ENCODE results near the gene SZT2.
"Not testable (repeated sequence)": the region's sequence is repeated elsewhere in the genome, so short reads cannot be mapped to it uniquely, and the experiment has no call there.

The SZT2 gene

DNA sequence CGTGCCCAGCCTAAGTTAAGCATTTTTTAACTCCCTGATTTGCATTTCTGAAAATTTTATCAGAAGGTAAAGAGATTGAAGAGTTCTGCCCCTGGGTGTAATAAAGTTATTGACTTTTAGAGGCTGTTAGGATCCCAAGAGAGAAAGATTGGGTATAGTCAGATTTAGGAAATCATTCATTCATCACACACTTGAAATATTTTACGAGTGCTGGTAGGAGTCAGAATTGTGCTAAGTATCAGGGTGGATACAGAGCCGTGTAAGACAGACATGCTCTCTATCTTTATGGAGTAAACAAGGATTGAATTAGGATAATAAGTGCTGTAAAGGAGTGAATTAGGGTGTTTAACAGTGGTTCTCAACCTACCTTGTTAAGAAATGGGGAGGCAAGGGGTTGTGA is 3.0 kb downstream of the SZT2 start:
- DNase-seq: no peak

DNA sequence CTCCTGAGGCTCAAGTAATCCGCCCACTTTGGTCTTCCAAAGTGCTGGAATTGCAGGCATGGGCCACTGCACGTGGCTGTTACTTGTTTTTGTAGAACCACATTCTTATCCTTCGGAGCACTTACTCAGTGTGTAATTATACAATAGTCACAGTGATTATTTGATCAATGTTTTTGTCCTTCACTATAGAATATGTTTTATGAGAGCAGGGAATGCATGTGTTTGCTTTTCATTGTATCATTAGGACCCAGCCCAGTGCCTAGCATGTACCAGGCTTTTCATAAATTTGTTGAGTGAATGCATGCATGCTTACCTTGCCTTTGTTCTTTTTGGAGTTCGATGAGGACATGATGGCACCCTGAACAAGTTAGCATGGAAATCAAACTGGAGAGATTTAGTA is 5.8 kb downstream of the SZT2 start:
- no peak for DNase-seq

GRCh38 chr1:43396059-43396458 is 6.4 kb downstream of the SZT2 start:
- DNase-seq: no peak

DNA sequence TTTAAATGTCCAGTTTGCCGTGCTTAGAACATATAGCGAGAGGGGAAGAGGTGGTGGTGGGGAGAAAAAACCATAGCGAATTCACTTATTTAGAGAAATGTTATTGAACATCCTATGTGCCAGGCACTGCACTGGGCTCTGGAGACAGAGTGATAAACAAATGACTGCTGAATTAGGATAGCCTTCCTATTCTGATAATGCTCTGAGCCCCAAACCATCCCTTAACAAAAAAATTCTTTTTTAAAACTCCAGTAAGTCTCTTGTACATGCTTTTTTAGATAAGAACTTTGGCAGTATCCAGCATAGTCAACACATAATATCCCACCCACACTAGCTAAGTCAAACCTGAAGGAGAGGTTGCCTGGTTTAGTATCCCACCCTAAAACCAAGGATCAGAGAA is 8.5 kb downstream of the SZT2 start:
- DNase-seq: no peak

GRCh38 chr1:43400441-43400840 is 10.7 kb downstream of the SZT2 start:
- not testable (repeated sequence) for DNase-seq

- no peak for DNase-seq
These were observed 12.6 kb downstream of the SZT2 start for GRCh38 chr1:43402089-43402865.

DNA sequence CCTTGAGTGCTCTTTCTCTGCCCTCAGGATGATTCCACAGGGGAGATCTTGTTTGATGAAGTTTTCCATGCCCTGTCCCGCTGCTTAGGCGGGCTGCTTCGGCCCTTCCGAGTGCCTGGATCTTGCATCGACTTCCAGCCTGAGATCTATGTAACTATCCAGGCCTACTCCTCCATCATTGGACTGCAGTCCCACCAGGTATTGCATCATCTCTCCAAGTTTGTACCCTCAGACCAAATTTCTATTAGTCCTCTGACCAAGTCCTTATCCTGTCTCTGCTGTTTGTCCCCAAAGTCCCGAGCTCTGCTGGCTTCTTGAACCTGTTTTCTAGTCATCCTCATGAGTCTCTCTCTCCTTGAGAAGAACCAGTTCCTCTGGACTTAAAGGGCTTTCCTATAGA is 14.7 kb downstream of the SZT2 start:
- DNase-seq: no peak

DNA sequence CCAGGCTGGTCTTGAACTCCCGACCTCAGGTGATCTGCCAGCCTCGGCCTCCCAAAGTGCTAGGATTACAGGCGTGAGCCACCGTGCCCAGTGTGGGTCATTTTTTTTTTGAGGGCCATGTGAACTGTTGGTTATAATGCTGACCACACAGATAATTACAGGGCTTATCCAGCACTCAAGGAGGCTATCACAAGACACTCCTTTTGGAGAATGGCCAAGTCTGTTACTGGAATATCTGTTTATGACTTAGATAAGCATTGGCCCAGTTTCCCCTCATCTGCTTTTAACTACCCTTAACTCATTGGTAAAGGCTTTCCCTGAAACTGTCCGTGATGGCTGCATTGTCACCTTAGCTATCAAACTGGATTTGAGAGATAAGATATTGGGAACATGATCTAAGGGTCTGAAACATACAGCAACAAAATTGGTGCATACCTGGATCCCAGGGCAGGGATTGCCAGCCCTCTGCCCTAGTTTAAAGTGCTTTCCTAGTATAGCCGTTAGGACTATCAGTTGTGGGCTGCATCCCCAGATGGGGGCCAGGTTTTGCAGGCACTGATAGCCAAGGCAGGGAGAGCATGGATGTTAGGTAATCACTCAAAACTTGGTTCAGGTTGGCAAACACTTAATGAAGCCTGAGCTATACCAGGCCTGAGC is 15.6 kb downstream of the SZT2 start:
- no peak for DNase-seq

DNA sequence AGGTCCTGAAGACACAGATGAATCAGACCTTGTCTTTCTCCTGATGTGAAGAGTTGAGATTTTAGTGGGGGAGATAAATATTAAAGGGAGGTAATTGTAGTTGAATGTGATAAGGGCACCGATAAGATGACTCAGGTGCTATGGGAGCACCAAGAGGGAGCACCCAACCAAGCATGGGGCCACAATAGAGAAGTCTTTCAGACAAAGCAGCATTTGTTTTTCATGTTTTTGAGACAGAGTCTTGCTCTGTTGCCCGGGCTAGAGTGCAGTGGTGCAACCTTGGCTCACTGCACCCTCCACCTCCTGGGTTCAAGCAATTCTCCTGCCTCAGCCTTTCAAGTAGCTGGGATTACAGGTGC is 16.2 kb downstream of the SZT2 start:
- DNase-seq: no peak

GRCh38 chr1:43410571-43410970 is 20.9 kb downstream of the SZT2 start:
- DNase-seq: no peak

- not testable (repeated sequence) for DNase-seq
These were observed 23.7 kb downstream of the SZT2 start for GRCh38 chr1:43413426-43413825.

DNA sequence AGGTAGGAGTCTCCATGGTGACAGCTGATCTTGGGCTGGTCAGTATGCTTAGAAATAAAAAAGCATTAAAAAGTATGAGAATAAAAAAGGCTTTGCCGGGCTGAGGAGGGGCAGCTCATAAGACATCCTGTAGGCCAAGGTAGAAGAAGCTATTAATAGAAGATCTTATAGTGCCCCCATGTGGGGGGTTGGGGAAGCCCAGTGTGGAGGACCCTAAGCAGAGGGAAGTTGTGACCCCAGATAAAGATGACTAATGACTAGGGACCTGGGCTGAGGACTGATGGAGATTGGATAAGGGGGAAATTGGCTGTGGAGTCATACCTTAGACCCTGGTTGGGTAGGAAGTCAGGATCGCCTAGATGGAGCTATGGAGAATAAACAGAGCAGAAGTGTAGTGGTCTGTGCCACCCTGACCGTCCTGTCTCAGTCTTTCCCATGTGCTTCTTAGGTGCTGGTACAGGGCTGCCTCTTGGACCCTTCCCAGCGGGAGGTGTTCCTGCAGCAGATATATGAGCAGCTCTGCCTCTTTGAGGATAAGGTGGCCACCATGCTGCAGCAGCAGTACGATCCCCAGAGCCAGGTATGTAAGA is 25.0 kb downstream of the SZT2 start:
- peak; percentile 43 for DNase-seq

DNA sequence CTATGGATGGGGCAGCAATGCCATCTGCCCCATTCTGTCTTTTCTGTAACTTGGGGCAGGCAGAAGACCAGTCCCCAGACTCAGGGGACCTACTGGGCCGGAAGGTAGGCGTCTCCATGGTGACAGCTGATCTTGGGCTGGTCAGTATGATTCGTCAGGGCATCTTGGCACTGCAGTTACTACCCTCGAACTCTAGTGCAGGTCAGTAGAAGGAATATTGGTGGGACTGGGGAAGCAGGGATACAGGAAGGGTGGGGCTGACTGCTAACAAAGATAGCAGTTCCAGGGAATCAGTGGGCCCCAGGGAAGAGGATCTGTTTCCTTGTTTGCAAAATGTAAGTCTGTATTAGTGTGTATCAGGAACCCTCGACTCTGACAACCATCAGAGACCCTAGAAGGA is 26.2 kb downstream of the SZT2 start:
- no peak for DNase-seq

DNA sequence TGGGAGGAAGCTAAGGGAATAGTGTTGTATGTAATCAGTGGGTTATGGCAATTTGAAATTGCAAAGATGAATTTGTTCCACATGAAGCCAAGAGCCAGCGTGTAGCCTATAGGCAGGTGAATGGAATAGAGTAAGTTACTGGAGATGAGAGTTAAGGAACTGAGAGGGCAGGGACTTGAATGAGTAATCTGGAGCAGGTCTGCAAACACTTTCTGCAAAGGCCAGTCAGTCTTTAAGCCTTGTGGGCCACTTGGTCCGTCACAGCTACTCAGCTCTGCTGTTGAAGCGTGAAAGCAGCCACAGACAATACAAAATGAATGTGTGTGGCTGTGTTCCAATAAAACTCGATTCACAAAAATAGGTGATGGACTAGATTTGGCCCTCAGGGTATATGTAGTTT is 29.2 kb downstream of the SZT2 start:
- DNase-seq: no peak

DNA sequence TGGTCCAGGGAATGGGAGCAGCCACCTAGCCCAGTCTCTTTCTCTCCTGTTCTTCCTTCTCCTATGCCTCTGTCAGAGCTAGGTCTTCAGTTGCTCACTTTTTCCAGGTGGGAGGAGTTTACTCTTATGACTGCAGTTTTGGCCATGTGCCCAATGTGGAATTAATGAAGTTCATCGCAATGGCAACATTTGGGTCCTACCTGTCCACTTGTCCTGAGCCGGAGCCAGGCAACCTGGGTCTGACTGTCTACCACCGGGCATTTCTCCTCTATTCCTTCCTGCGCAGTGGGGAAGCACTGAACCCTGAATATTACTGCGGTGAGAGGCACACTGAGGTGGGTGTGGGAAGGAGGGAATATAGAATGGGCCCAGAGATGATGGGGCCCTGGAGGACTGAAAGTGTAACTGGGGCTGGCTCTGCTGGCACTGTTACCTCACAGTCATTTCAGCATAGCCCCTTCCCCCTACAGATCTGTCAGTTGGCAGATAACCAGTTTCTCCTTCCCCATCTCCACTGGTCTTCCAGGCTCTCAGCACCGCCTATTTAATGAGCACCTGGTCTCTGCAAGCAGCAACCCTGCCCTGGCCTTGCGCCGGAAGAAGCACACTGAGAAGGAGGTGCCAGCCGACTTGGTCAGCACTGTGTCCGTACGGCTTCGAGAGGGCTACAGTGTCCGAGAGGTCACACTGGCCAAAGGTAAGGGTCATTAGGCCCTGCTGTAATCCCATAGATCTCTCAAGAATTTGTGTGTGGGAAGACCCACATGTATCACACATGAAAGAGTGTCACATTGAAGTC is 30.1 kb downstream of the SZT2 start:
- DNase-seq: peak; percentile 9

DNA sequence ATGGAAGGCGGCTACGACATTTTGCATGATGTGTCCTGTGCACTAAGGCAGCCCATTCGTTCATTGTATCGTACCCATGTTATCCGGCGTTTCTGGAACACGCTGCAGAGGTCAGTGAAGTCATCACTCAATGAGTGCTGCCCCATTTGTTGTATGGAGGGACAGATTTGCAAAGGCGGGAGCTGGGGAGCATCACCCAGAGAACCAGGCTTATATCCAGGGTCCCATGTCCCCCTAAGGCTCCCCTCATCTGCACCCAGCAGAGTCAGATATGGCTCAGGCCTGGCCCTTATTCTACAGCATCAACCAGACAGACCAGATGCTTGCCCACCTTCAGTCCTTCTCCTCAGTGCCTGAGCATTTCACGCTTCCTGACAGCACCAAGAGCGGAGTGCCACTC is 31.2 kb downstream of the SZT2 start:
- no peak for DNase-seq

GRCh38 chr1:43421396-43421795 is 31.7 kb downstream of the SZT2 start:
- no peak for DNase-seq

GRCh38 chr1:43421976-43422750 is 32.5 kb downstream of the SZT2 start:
- DNase-seq: no peak

DNA sequence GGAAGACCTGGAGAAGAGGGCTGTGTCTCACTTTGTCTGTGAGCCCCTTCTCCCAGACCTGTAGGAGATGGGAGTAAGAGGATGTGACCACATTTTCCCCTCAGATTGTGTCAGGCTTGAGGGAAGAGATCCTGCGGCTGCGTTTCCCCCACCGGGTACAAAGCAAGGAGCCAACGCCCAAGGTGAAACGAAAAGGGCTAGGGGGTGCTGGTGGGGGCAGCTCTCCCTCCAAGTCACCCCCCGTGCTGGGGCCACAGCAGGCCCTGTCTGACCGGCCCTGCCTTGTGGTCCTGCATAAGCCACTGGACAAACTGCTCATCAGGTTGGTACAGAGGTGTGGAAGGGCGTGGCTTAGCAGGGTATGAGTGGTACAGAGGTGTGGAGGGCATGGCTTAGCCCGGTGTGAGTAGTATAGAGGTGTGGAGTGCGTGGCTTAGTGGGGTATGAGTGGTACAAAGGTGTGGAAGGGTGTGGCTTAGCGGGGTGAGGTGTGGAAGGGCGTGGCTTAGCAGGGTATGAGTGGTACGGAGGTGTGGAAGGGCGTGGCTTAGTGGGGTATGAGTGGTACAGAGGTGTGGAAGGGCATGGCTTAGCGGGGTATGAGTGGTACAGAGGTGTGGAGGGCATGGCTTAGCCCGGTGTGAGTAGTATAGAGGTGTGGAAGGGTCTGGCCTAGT is 33.4 kb downstream of the SZT2 start:
- DNase-seq: no peak

DNA sequence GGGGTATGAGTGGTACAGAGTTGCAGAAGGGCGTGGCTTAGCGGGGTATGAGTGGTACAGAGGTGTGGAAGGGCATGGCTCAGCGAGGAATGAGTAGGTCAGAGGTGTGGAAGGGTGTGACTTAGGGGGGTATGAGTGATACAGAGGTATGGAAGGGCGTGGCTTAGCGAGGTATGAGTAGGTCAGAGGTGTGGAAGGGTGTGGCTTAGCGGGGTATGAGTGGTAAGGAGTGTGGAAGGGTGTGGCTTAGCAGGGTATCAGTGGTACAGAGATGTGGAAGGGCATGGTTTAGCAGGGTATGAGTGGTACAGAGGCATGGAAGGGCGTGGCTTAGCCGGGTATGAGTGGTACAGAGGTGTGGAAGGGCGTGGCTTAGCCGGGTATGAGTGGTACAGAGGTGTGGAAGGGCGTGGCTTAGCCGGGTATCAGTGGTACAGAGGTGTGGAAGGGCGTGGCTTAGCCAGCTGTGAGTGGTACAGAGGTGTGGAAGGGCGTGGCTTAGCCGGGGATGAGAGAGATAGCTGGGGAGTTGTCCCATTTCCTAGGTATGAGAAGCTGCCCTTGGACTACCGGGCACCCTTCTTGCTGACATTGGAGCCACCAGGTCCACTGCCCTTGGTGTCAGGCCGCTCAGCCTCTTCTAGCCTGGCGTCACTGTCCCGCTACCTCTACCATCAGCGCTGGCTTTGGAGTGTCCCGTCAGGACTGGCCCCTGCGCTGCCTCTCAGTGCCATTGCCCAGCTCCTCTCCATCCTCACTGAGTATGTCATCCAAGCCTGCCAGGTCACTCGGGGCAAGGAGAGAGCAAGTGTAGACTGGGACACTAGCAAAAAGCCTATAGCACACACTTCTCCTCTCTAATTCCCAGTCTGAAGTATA is 34.2 kb downstream of the SZT2 start:
- no peak for DNase-seq

DNA sequence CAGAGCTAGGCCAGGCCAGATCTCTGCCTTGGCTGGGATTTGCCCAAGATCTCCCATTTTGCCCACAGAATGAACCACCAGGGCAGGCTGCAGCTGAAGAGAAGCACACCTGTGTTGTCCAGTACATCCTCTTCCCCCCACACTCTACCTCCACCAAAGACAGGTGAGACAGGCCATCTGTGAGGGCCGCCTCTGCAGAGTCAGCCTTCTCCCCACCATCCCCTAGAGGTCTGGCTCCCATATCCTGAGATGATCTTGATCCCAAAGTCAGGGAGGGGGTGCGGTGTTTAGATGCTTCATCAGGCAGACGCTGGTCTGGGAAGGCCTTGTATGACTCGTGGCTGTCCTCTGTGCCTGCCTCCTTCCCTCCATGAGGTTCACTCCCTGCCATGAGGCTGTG is 35.3 kb downstream of the SZT2 start:
- no peak for DNase-seq

Data from NCI-H2227 treated with DMSO at 0.1 percent for 48 hours (cell line).